HepG2 (cell line): ENCODE results near the gene PCBP4. TPM values are rescaled to one million over a fixed set of nuclear protein-coding genes. Genes with fewer than 3 reads are reported as not detected.

ENCODE experiments used
- EP300 ChIP-seq, 3 experiments: sonication (generic) in 1 of 3; formaldehyde crosslinking in 1 of 3; IDR thresholded peaks; 2 replicates each; pipeline versions ENCODE4 v1.5.1 to v1.6.1; 2011 to 2020; ENCODE audit warnings: low read depth in 2 of 3, low read length in 2 of 3, borderline replicate concordance in 1 of 3, improper control_type of control experiment in 1 of 3, mild to moderate bottlenecking in 1 of 3, missing genetic modification reagents in 1 of 3, moderate library complexity in 1 of 3
- GATA4 ChIP-seq: sonication (generic); IDR thresholded peaks from 2 replicates; pipeline ENCODE4 v1.6.1; 2016; ENCODE audit warnings: antibody characterized with exemption, low read depth, borderline replicate concordance
- GATAD2A ChIP-seq: IDR thresholded peaks from 2 replicates; pipeline ENCODE4 v1.6.1; 2016
- JUN ChIP-seq: sonication (generic); formaldehyde crosslinking; IDR thresholded peaks from 2 replicates; pipeline ENCODE4 v1.4.0; 2020; ENCODE audit warnings: mild to moderate bottlenecking, missing genetic modification reagents
- KLF13 ChIP-seq: sonication (generic); formaldehyde crosslinking; IDR thresholded peaks from 2 replicates; pipeline ENCODE4 v1.4.0; 2020; ENCODE audit warnings: mild to moderate bottlenecking, missing genetic modification reagents
- MEIS1 ChIP-seq: sonication (generic); formaldehyde crosslinking; IDR thresholded peaks from 2 replicates; pipeline ENCODE4 v1.9.0; 2021; ENCODE audit warnings: mild to moderate bottlenecking, missing genetic modification reagents, moderate library complexity, borderline replicate concordance
- MIER2 ChIP-seq: IDR thresholded peaks from 2 replicates; pipeline ENCODE4 v1.6.1; 2016; ENCODE audit warnings: missing biosample characterization, missing genetic modification reagents
- MYC ChIP-seq: sonication (generic); formaldehyde crosslinking; IDR thresholded peaks from 2 replicates; pipeline ENCODE4 v1.9.0; 2021; ENCODE audit warnings: missing genetic modification reagents, borderline replicate concordance
- NCOA2 ChIP-seq: sonication (generic); formaldehyde crosslinking; IDR thresholded peaks from 2 replicates; pipeline ENCODE4 v1.8.0; 2022; ENCODE audit warnings: inconsistent platforms
- SRF ChIP-seq: IDR thresholded peaks from 2 replicates; pipeline ENCODE4 v1.6.1; 2011; ENCODE audit warnings: mild to moderate bottlenecking, low read depth, low read length, moderate library complexity
- ZFP36L2 ChIP-seq: sonication (generic); formaldehyde crosslinking; IDR thresholded peaks from 2 replicates; pipeline ENCODE4 v1.4.0; 2020; ENCODE audit warnings: missing genetic modification reagents
- ZNF407 ChIP-seq: sonication (generic); formaldehyde crosslinking; IDR thresholded peaks from one replicate; pipeline ENCODE4 v1.5.1; 2020; ENCODE audit warnings: mild to moderate bottlenecking, missing genetic modification reagents; ENCODE audit errors: not compliant biosample characterization
- ZNF746 ChIP-seq: sonication (generic); formaldehyde crosslinking; IDR thresholded peaks from 2 replicates; pipeline ENCODE4 v1.8.0; 2022; ENCODE audit warnings: mild to moderate bottlenecking, missing genetic modification reagents
- ZNF749 ChIP-seq: sonication (generic); formaldehyde crosslinking; IDR thresholded peaks from 2 replicates; pipeline ENCODE4 v1.8.0; 2022; ENCODE audit warnings: mild to moderate bottlenecking, missing genetic modification reagents, moderate library complexity, borderline replicate concordance
- polyA plus RNA-seq, 8 experiments: library from polyadenylated mRNA; depleted of rRNA in 3 of 8; stranded (reverse) in 7 of 8; unstranded in 1 of 8; fragments of >200 nt; fragmentation: Illumina TruSeq in 4 of 8; extraction: Trizol in 4 of 8; gene quantifications; 2 replicates each; pipeline versions ENCODE4 v1.2.1 to v1.2.3, GENCODE V29; 2011 to 2016; ENCODE audit warnings: low read depth in 4 of 8, missing spikeins in 1 of 8, mixed read lengths in 1 of 8; ENCODE audit not compliant: insufficient read depth in 1 of 8
- total RNA-seq, 5 experiments: library from RNA; depleted of rRNA; stranded (reverse); fragments of >200 nt; fragmentation: Illumina TruSeq; extraction: Trizol; gene quantifications; 2 replicates each; pipeline ENCODE4 v1.2.3, GENCODE V29; 2016; ENCODE audit warnings: low read depth in 1 of 5
- TF ChIP-seq, protein P1 (sequence below): sonication (generic); formaldehyde crosslinking; IDR thresholded peaks from 2 replicates; pipeline ENCODE4 v1.8.1; 2023; ENCODE audit warnings: mild to moderate bottlenecking, missing genetic modification reagents

The PCBP4 gene
- total and polyA plus RNA-seq, 2 of the 13 experiments (the other 11 are each of a cell fraction or from before 2014, with no cell fraction given), result 36.8 to 51.3 TPM

DNA sequence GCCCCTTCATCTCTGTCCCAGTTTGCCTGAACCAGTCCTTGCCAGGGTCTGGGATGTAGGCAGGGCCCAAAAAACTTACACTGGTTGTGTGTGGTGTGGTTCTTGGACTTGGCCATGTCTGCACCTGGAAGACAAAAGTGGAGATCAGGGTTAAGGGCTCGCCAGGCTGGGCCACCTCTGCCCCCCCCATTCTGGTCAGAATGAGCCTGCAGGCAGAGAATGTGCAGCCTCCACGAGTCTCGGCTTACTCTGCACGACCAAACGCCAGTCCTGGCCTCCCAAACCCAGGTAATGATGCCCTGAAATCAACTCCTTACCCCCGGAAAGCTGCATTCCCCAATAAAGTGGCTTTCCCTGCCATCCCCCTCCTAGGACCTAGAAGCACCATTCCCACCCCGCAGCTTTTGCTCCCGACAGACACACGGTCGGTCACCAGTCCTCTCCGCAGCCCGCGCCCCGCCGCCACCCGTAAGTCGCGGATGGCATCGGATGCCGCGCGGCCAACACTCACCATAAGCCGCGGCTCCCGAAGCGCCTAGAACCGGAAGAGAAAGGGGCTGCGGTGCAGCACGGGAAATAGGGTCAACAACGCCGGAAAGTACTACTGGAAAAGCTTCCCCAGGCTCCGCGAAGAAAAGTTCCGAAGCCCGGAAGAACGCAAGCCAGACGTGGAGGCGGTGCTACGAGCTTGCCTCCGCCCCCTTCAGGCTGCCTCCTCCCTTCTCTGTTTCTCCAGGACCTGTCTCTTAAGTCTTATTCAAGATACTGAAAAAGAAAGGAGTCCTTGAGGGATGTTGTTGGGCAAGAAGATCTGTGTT is 28.3 kb upstream of the PCBP4 start, which contains the start of gene RPL29 (continued):
- TF ChIP-seq ZNF407 (CRISPR knock-in tag) (peak; percentile 25), NCOA2 (CRISPR knock-in tag) (peak; percentile 76), ZFP36L2 (CRISPR knock-in tag) (peak; percentile 92; the same call in 1 of the 2 replicates), MIER2 (CRISPR knock-in tag) (peak; percentile 72; the same call in 1 of the 2 replicates), GATAD2A (CRISPR knock-in tag) (no peak; the same call in none of the 2 replicates), GATA4 (peak; percentile 34; the same call in 1 of the 2 replicates), MEIS1 (CRISPR knock-in tag) (peak; percentile 61; the same call in 1 of the 2 replicates), EP300 (IDR thresholded peaks at IDR 0.05; ENCODE audit: low read depth in 2 of 2, low read length in 2 of 2) (peak; percentile 32 to 50; a peak in 2 of 4 replicates), EP300 (CRISPR knock-in tag; IDR thresholded peaks at IDR 0.05; ENCODE audit: borderline replicate concordance) (peak; percentile 61; the same call in 1 of the 2 replicates), MYC (peak; percentile 100), JUN (CRISPR knock-in tag) (no peak; the same call in 1 of the 2 replicates), ZNF746 (CRISPR knock-in tag) (peak; percentile 39; the same call in 1 of the 2 replicates), KLF13 (no peak), SRF (peak; percentile 64), ZNF749 (CRISPR knock-in tag) (peak; percentile 70; the same call in 1 of the 2 replicates)
- TF ChIP-seq, protein P1, sequence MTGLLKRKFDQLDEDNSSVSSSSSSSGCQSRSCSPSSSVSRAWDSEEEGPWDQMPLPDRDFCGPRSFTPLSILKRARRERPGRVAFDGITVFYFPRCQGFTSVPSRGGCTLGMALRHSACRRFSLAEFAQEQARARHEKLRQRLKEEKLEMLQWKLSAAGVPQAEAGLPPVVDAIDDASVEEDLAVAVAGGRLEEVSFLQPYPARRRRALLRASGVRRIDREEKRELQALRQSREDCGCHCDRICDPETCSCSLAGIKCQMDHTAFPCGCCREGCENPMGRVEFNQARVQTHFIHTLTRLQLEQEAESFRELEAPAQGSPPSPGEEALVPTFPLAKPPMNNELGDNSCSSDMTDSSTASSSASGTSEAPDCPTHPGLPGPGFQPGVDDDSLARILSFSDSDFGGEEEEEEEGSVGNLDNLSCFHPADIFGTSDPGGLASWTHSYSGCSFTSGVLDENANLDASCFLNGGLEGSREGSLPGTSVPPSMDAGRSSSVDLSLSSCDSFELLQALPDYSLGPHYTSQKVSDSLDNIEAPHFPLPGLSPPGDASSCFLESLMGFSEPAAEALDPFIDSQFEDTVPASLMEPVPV, result peak; percentile 72; the same call in 1 of the 2 replicates
